Myocyte (in vitro differentiated cells): ENCODE data around the gene SAPCD1. TPM values are rescaled to one million over a fixed set of nuclear protein-coding genes. Genes with fewer than 3 reads are reported as not detected.
"Not testable (repeated sequence)": the region's sequence is repeated elsewhere in the genome, so short reads cannot be mapped to it uniquely, and the experiment has no call there.

Source experiments
- DNase-seq: peaks from one replicate; pipeline ENCODE4 v3.0.0-alpha.2; 2012; ENCODE audit warnings: low read depth
- total RNA-seq: library from RNA; depleted of rRNA; stranded (reverse); fragments of >200 nt; gene quantifications from 2 replicates; pipeline ENCODE4 v1.2.3, GENCODE V29; 2014

SAPCD1 gene
- total RNA-seq, 1 donor from 2014 or later: not detected

DNA sequence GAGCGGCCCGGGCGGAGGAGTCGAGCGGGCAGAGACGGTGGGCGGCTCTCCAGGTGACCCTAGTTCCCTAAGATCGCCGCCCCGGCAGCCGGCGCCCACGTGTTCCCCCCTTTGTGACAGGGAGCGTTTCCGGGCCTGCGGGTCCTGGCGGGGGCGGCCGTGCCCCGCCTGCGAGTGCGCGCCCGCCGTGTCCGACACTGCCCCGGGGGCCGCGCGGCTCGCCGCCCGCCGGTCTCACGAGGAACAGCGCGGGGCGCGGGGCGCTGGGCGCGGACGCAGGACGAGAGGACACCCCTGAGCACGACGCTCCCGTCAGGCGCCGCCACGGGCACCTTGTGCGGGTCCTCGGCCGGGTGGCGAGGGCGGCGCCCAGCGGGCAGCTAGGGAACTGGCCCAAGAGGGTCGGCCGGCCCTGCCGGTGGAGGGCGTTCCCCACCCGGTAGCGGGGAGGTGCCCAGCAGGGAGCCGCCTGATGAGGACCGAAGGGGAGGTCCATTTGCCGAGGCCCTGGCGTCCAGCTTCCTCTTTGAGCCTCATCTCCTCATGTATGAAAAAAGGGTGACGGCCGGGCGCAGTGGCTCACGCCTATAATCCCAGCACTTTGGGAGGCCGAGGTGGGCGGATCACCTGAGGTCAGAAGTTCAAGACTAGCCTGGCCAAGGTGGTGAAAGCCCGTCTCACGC, 33.3 kb downstream of the SAPCD1 start, which contains the start of gene VARS1:
Gene VARS1 (minus strand): TSS at position 137 of the 683 bp plus-strand sequence. CDS start 535 bp downstream, outside the sequence.
- peak; percentile 87 for DNase-seq

GRCh38 chr6:31796993-31797385, 34.5 kb downstream of the SAPCD1 start:
- DNase-seq: no peak

DNA sequence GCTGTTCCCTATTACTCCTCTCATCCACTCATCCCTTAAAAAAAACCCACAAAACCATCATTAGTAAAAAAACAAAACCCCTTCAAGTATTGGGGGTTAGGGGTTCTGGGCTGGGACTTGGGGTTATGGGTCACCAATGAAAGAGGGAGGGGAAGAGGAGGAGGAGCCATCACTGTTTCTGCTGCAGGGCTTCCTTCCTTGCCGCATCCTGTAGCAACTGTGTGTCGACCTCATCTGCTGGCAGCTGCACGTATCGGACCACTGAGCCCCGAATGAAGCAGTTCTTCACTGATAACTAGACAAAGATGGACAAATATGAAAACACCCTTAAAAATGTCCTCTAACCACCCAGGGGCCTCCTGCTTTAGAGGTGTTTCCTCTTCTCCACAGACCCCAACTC, 35.1 kb downstream of the SAPCD1 start:
- DNase-seq: no peak

GRCh38 chr6:31799781-31800180, 37.3 kb downstream of the SAPCD1 start:
- DNase-seq: no peak

DNA sequence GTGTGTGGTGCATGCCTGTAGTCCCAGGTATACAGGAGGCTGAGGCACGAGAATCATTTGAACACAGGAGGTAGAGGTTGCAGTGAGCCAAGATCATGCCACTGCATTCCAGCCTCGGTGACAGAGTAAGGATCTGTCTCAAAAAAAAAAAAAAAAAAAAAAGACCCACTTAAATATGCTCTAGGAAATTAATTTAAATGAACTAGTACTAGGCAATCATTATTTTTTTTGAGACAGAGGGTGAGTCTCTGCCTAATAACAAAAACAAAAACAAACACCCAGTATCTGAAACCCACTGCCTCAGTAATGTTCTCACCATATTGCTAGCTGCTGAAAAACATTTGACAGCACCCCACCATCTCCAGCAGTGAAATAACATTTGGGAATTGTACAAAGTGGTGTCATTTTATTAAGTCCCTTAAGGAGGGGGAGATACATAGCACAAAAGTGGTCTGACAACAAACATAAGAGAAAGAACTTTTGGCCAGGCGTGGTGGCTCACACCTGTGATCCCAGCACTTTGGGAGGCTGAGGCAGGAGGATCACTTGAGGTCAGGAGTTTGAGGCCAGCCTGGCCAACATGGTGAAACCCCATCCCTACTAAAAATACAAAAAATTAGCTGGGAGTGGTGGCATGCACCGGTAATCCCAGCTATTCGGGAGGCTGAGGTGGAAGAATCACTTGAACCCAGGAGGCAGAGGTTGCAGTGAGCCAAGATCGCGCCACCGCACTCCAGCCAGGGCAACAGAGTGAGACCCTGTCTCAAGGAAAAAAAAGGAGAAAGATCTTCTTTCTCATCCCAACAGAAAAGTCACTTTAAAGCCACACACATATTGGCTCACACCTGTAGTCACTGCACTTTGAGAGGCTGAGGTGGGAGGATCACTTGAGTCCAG, 38.8 kb downstream of the SAPCD1 start:
- DNase-seq: not testable (repeated sequence)

DNA sequence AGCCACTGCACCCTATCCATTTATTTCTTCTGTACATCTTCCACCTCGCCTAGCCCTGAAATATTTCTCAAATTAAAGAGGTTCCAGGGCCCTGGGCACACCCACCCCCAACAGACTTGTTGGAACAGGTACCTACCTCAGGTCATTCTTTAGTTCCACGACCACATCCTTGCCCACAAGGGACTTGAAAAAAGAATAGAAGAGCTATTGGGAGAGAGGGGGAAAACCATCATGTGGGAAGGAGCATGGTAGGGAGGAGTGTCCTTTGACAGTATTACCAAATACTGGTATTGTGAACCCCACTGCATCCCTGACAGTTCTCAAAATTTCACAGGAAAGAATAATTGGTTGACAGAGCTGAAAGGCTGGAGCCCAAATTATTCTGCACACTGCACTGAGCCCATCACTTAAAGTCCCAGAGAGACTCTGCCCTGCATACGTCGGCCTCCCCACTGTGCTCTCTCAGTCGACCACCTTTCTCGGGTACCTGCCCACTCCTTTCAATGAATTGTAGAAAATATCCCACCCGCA, 43.5 kb downstream of the SAPCD1 start:
- DNase-seq: no peak

DNA sequence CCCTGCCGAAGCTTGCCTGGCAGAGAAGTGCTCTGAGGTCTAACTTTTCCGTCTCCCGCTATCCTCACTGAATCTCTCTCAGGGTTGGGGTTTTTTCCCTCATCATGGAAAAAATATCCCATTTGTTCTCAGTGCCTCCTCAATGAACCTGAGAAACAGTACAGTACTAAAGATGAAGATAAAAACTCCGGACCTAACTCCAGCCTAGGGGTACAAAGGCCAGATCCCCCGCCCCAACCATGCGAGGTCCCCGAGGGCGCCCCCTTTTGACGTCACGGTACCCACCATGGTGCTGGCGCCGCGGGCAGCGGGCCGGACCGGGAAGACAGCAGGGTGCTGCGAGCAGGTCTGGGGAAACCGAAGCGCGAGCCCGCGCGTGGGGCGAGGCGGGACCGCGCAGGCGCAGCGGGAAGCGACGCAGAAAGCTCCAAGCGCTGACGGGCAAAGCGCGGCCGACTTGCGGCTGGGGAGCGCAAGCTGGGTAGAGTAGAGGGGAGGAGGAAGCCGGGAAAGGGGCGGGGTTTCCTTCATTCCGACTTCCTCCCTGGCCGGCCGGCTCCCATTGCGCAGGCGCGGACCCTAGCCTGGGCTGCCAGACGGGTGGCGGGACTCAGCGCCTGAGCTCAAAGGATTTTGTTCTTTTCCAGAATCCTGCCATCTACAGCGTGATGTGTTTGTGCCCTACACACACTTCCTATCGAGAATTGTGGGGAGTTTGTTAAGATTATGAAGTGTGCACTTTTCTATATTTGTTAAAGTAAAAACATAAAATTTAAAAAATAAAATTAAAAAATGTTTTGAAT, 44.2 kb downstream of the SAPCD1 start, which contains the start of gene LSM2:
Gene LSM2 (minus strand): TSS at position 497 of the 803 bp plus-strand sequence. CDS start 209 bp downstream, at position 288.
- DNase-seq: peak; percentile 98

- DNase-seq: not testable (repeated sequence)
Measured at GRCh38 chr6:31808599-31808998, 46.1 kb downstream of the SAPCD1 start.

DNA sequence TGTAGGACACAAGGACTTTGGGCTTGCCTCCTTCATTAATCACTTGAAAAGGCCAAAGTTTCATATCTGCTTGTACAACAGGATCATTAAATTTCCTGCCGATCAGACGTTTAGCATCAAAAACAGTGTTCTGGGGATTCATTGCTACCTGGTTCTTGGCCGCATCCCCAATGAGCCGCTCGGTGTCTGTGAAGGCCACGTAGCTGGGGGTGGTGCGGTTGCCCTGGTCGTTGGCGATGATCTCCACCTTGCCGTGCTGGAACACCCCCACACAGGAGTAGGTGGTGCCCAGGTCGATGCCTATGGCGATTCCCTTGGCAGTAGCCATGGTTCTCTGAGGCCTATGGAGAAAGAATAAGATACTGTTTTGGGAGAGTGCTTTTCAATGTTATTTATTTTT, 49.2 kb downstream of the SAPCD1 start:
- DNase-seq: no peak

DNA sequence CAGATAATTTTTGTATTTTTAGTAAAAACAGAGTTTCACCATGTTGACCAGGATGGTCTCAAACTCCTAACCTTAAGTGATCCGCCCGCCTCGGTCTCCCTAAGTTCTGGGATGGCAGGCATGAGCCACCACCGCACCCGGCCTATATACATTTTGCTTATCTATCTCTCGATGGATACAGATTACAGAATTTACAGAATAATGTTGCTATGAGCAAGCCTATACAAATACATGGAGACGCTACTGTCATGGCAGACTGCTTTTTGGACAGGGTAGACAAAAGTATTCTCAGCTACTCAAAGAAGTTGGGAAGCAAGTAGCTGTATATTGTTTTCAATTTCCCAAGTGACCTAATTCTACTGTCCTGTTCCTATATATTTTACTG, 51.0 kb downstream of the SAPCD1 start:
- DNase-seq: no peak

Other genes with a start within 250 kb of the SAPCD1 start
- gene MCCD1, start 233.7 kb upstream of the SAPCD1 start, total RNA-seq: not detected in 2 replicates
- gene DDX39B, start 220.7 kb upstream of the SAPCD1 start, total RNA-seq: 290 and 382 TPM in 2 replicates
- 4.8 and 8.5 TPM in 2 replicates for gene ATP6V1G2, start 216.0 kb upstream of the SAPCD1 start, total RNA-seq
- 26.1 and 28.3 TPM in 2 replicates for gene NFKBIL1, start 215.0 kb upstream of the SAPCD1 start, total RNA-seq
- not detected in 2 replicates for gene LTA, start 190.4 kb upstream of the SAPCD1 start, total RNA-seq
- gene TNF, start 187.1 kb upstream of the SAPCD1 start, total RNA-seq: not detected in 2 replicates
- 0.40 TPM in 1 of 2 replicates, not detected in the other for gene LTB, start 180.2 kb upstream of the SAPCD1 start, total RNA-seq
- not detected in 2 replicates for gene LST1, start 176.4 kb upstream of the SAPCD1 start, total RNA-seq
- not detected in 2 replicates for gene NCR3, start 169.7 kb upstream of the SAPCD1 start, total RNA-seq
- not detected in 2 replicates for gene AIF1, start 147.4 kb upstream of the SAPCD1 start, total RNA-seq
- 77.2 and 85.9 TPM in 2 replicates for gene PRRC2A, start 141.9 kb upstream of the SAPCD1 start, total RNA-seq
- 271 and 307 TPM in 2 replicates for gene BAG6, start 110.0 kb upstream of the SAPCD1 start, total RNA-seq
- 2.9 and 4.2 TPM in 2 replicates for gene APOM, start 106.8 kb upstream of the SAPCD1 start, total RNA-seq
- gene C6orf47, start 101.9 kb upstream of the SAPCD1 start, total RNA-seq: 20.6 and 24.0 TPM in 2 replicates
- 8.6 and 12.9 TPM in 2 replicates for gene GPANK1, start 97.7 kb upstream of the SAPCD1 start, total RNA-seq
- gene CSNK2B, start 96.6 kb upstream of the SAPCD1 start, total RNA-seq: 211 and 248 TPM in 2 replicates
- gene LY6G5B, start 92.7 kb upstream of the SAPCD1 start, total RNA-seq: 2.9 and 4.0 TPM in 2 replicates
- gene LY6G5C, start 81.6 kb upstream of the SAPCD1 start, total RNA-seq: 2.7 and 3.4 TPM in 2 replicates
- gene ABHD16A, start 59.3 kb upstream of the SAPCD1 start, total RNA-seq: 58.9 and 66.0 TPM in 2 replicates
- not detected in 2 replicates for gene LY6G6F, start 55.8 kb upstream of the SAPCD1 start, total RNA-seq
- not detected in 2 replicates for gene LY6G6D, start 47.3 kb upstream of the SAPCD1 start, total RNA-seq
- not detected in 2 replicates for gene LY6G6C, start 40.9 kb upstream of the SAPCD1 start, total RNA-seq
- gene MPIG6B, start 39.3 kb upstream of the SAPCD1 start, total RNA-seq: not detected in 2 replicates
- 120 and 142 TPM in 2 replicates for gene DDAH2, start 33.4 kb upstream of the SAPCD1 start, total RNA-seq
- gene CLIC1, start 26.1 kb upstream of the SAPCD1 start, total RNA-seq: 257 and 425 TPM in 2 replicates
- 7.4 and 8.4 TPM in 2 replicates for gene MSH5, start 22.7 kb upstream of the SAPCD1 start, total RNA-seq
- 1.3 TPM in 1 of 2 replicates, not detected in the other for gene VWA7, start 14.7 kb downstream of the SAPCD1 start, total RNA-seq
- 56.4 and 62.2 TPM in 2 replicates for gene VARS1, start 33.1 kb downstream of the SAPCD1 start, total RNA-seq
- gene LSM2, start 44.3 kb downstream of the SAPCD1 start, total RNA-seq: 28.7 and 38.8 TPM in 2 replicates
- 2.6 and 3.6 TPM in 2 replicates for gene HSPA1L, start 52.6 kb downstream of the SAPCD1 start, total RNA-seq
- 109 and 131 TPM in 2 replicates for gene HSPA1A, start 52.9 kb downstream of the SAPCD1 start, total RNA-seq
- 86.3 and 98.7 TPM in 2 replicates for gene HSPA1B, start 65.1 kb downstream of the SAPCD1 start, total RNA-seq
- gene NEU1, start 100.2 kb downstream of the SAPCD1 start, total RNA-seq: 128 and 187 TPM in 2 replicates
- 0.11 and 0.16 TPM in 2 replicates for gene SLC44A4, start 116.3 kb downstream of the SAPCD1 start, total RNA-seq
- 33.7 and 36.4 TPM in 2 replicates for gene EHMT2, start 135.0 kb downstream of the SAPCD1 start, total RNA-seq
- gene ZBTB12, start 139.4 kb downstream of the SAPCD1 start, total RNA-seq: 2.7 and 3.3 TPM in 2 replicates
- 7.0 and 7.5 TPM in 2 replicates for gene C2, start 165.1 kb downstream of the SAPCD1 start, total RNA-seq
- 1.8 and 6.6 TPM in 2 replicates for gene CFB, start 183.4 kb downstream of the SAPCD1 start, total RNA-seq
- 86.4 and 87.1 TPM in 2 replicates for gene NELFE, start 196.3 kb downstream of the SAPCD1 start, total RNA-seq
- gene SKIC2, start 196.5 kb downstream of the SAPCD1 start, total RNA-seq: 32.1 and 37.3 TPM in 2 replicates
- 28.7 and 32.3 TPM in 2 replicates for gene DXO, start 209.5 kb downstream of the SAPCD1 start, total RNA-seq
- 3.5 and 4.2 TPM in 2 replicates for gene C4A, start 219.4 kb downstream of the SAPCD1 start, total RNA-seq